Brain microvascular endothelial cell (primary cell): ENCODE measurements around the gene B4GALNT4.
"Not testable (repeated sequence)": the region's sequence is repeated elsewhere in the genome, so short reads cannot be mapped to it uniquely, and the experiment has no call there.

ENCODE experiments used
- DNase-seq: peaks from one replicate; pipeline ENCODE4 v3.0.0-alpha.2; 2020
- H3K27ac ChIP-seq: fragments of 250-450 bp; sonication (Bioruptor Pico); 2 replicates; pipeline ENCODE4 v1.5.1; 2020; ENCODE audit warnings: mild to moderate bottlenecking, moderate library complexity
- H3K27me3 ChIP-seq: fragments of 250-450 bp; sonication (Bioruptor Pico); replicated peaks from 2 replicates; pipeline ENCODE4 v1.5.1; 2020; ENCODE audit warnings: mild to moderate bottlenecking
- H3K36me3 ChIP-seq: fragments of 250-450 bp; sonication (Bioruptor Pico); replicated peaks from 2 replicates; pipeline ENCODE4 v1.5.1; 2020; ENCODE audit warnings: mild to moderate bottlenecking
- H3K4me3 ChIP-seq: 2 replicates; pipeline ENCODE4 v1.5.1; 2011; ENCODE audit warnings: low read depth, mild to moderate bottlenecking, control low read depth, low read length, moderate library complexity
- in situ Hi-C: cut with HindIII; loops from 2 replicates; pipeline ENCODE4 v1.10.0; 2017; ENCODE audit warnings: low sequenced_read_pairs, low pct_ligation_motif_present
- TF ChIP-seq, protein P1 (sequence below): IDR thresholded peaks from 2 replicates; pipeline ENCODE4 v1.5.1; 2011; ENCODE audit warnings: low read depth, mild to moderate bottlenecking, moderate library complexity, low read length, control low read depth, inconsistent platforms; ENCODE audit errors: missing control alignments

Gene B4GALNT4

DNA sequence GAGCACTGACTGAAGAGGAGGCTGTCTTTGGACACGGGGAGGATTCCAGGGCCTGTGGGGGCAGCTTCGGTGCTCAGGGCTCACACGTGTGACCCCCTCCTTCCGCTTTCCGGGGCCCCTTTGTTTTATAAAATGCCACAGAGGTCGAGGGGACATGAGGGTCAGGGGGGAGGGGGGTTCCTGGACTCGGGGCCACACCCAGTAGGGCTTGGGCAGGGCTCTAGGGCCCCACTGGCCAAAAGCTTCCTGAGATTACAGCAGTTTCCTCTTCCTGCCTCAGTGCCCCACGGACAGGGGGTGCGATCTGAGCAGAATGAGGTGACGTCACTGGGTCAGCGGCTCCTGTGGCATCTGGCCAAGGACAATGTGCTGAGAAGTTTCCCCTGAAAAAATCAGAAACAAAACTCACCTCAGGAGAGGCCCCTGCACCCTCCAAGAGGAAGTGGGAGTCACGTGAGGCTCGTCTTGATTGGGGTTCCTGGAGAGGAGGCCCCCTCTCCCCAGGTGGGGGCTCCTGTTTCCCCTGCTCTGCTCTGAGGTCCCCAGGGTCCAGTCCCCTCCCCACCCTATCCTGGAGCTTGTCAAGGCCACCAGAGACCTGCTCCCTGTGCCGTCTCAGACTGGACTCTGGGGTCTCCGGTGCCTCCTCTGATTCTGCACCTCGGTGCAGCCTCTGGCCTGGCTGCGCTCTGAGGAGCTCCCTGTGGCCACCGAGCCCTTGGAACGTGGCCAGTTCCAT is 42.3 kb upstream of the B4GALNT4 start:
- TF ChIP-seq, protein P1, sequence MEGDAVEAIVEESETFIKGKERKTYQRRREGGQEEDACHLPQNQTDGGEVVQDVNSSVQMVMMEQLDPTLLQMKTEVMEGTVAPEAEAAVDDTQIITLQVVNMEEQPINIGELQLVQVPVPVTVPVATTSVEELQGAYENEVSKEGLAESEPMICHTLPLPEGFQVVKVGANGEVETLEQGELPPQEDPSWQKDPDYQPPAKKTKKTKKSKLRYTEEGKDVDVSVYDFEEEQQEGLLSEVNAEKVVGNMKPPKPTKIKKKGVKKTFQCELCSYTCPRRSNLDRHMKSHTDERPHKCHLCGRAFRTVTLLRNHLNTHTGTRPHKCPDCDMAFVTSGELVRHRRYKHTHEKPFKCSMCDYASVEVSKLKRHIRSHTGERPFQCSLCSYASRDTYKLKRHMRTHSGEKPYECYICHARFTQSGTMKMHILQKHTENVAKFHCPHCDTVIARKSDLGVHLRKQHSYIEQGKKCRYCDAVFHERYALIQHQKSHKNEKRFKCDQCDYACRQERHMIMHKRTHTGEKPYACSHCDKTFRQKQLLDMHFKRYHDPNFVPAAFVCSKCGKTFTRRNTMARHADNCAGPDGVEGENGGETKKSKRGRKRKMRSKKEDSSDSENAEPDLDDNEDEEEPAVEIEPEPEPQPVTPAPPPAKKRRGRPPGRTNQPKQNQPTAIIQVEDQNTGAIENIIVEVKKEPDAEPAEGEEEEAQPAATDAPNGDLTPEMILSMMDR, result no peak
- peak; percentile 59 for DNase-seq
- in situ Hi-C loops, result no loop called here

DNA sequence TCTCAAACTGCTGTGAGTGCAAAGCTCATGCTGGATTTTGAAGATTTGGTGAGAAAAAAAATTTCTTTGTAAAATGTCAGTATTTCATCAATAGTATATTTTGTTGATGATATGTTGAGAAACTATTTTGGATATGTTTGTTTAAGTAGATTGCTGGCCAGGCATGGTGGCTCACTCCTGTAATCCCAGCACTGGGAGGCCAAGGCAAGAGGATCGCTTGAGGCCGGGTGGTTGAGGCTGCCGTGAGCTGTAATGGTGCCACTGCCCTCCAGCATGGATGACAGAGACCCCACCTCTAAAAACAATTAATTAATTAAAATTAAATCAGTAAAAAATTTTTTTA is 41.7 kb upstream of the B4GALNT4 start:
- Histone ChIP-seq H3K27ac (peak overlapping the region; percentile 56), H3K27me3 (no peaks in the 10 kb centered on the region), H3K4me3 (no peak overlapping the region), H3K36me3 (no peaks in the 10 kb centered on the region)
- no peak for DNase-seq
- in situ Hi-C loops, result no loop called here
- TF ChIP-seq, protein P1, result no peak

More for the DNA sequence above, 42.3 kb upstream of the B4GALNT4 start:
- H3K36me3 ChIP-seq, result no peaks in the 10 kb centered on the region
- no peaks in the 10 kb centered on the region for H3K27me3 ChIP-seq
- H3K4me3 ChIP-seq, result no peak overlapping the region
- H3K27ac ChIP-seq, result peak overlapping the region; percentile 56

DNA sequence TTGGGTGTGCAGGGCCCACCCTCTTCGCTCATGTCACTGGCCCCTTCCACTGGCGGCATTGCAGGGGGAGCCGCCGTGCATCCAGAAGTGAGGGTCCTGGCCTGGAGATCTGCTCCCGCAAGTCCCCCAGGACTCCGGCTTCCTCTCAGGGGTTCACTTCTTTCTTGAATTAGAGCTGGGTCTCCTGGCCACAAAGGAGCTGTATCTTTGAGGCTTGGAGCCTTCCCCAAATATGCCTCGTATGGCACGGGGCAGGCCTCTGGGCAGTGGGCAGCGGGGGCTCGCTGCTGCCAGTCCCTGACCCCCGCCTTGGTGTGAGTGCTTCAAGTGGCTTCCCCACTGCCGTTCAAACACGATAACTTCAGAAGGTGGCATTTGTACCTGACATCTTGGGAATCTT is 41.3 kb upstream of the B4GALNT4 start:
- Histone ChIP-seq H3K27me3 (no peaks in the 10 kb centered on the region), H3K4me3 (no peak overlapping the region), H3K36me3 (no peaks in the 10 kb centered on the region), H3K27ac (no peak overlapping the region)
- in situ Hi-C loops, result no loop called here
- DNase-seq, result no peak
- TF ChIP-seq, protein P1, result no peak

DNA sequence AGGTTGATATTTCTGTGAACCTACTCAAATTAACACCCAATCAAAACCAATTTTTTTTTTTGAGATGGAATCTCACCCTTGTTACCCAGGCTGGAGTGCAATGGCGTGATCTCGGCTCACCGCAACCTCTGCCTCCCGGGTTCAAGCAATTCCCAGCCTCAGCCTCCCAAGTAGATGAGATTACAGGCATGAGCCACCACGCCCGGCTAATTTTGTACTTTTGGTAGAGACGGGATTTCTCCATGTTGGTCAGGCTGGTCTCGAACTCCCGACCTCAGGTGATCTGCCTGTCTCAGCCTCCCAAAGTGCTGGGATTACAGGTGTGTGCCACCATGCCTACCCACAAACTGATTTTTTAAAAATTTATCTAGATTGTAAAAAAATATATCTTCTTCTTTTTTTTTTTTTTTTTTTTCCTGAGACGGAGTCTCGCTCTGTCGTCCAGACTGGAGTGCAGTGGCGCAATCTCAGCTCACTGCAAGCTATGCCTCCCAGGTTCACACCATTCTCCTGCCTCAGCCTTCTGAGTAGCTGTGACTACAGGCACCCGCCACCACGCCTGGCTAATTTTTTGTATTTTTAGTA is 40.7 kb upstream of the B4GALNT4 start:
- H3K27me3 ChIP-seq, H3K4me3 ChIP-seq, H3K36me3 ChIP-seq, in situ Hi-C loops, DNase-seq, H3K27ac ChIP-seq: not testable (repeated sequence)

DNA sequence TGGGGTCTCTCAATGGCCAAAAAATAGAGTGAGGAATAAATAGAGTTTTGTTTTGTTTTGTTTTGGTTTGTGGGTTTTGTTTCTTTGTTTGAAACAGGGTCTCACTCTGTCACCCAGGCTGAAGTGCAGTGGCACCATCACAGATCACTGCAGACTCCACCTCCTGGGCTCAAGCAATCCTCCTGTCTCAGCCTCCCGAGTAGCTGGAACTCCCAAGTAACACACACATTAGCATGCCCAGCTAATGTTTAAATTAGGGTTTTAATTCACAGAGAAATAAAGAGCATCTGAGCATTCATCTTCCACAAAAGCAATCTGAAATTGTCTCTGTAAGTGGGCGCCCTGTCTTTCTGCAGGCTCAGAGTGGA is 39.4 kb upstream of the B4GALNT4 start:
- TF ChIP-seq, protein P1, result no peak
- no peak for DNase-seq
- in situ Hi-C loops, result no loop called here

DNA sequence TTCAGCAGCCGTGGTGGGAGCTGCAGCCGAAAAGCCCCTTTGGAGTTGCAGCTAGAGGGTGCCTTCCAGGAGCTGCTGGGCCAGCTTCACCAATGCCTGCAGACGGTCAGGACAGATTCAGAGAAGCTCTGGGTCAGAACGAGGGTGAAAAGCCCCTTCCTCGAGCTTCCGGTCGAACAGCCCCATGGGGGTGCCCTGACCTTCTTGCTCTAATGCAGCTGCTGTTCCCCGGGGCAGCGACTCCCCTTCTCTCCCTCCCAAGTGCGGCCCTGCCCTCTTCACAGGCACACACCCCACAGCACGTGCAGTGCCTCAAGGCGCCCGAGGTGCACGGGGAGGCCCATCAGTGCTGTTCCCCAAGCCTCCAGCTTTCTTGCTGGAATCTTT is 39.0 kb upstream of the B4GALNT4 start:
- no peak overlapping the region for H3K27ac ChIP-seq
- TF ChIP-seq, protein P1, result no peak

More for the DNA sequence above, 39.4 kb upstream of the B4GALNT4 start:
- no peaks in the 10 kb centered on the region for H3K36me3 ChIP-seq
- no peak overlapping the region for H3K4me3 ChIP-seq
- no peaks in the 10 kb centered on the region for H3K27me3 ChIP-seq
- H3K27ac ChIP-seq, result no peak overlapping the region

More for the DNA sequence above, 39.0 kb upstream of the B4GALNT4 start:
- in situ Hi-C loops, result no loop called here
- no peaks in the 10 kb centered on the region for H3K27me3 ChIP-seq
- H3K4me3 ChIP-seq, result no peak overlapping the region
- H3K36me3 ChIP-seq, result no peaks in the 10 kb centered on the region
- no peak for DNase-seq
